ENCODE measurements around the gene EPB41L4B. TPM values are rescaled to one million over a fixed set of nuclear protein-coding genes. Genes with fewer than 3 reads are reported as not detected.

The EPB41L4B gene
- polyA plus RNA-seq, 1 donor from 2014 or later, result 4.1 TPM

GRCh38 chr9:109232449-109233237 lies 88.2 kb downstream of the EPB41L4B start:
- no peaks in the 10 kb centered on the region for H3K27me3 ChIP-seq (ENCODE audit: insufficient read depth, low read depth, low read length)
- no peak overlapping the region for H3K4me2 ChIP-seq (ENCODE audit: low read length)
- no peak for TF ChIP-seq RAD21 (conservative IDR thresholded peaks at IDR 0.05)
- TF ChIP-seq EP300 (conservative IDR thresholded peaks at IDR 0.05; ENCODE audit: poor library complexity, severe bottlenecking), result no peak
- TF ChIP-seq MXI1 (conservative IDR thresholded peaks at IDR 0.05; ENCODE audit: poor library complexity, severe bottlenecking), result no peak
- no peak for TF ChIP-seq REST (IDR thresholded peaks at IDR 0.05; ENCODE audit: borderline replicate concordance)
- no peak for TF ChIP-seq POLR2AphosphoS5 (IDR thresholded peaks at IDR 0.05)
- no peak for TF ChIP-seq TAF1 (IDR thresholded peaks at IDR 0.05; ENCODE audit: low read depth)
- TF ChIP-seq EZH2 (IDR thresholded peaks at IDR 0.05; ENCODE audit: borderline replicate concordance, insufficient read depth, low read length, poor library complexity, severe bottlenecking), result no peak
- no peak for TF ChIP-seq CTCF (IDR thresholded peaks at IDR 0.05; ENCODE audit: poor library complexity, severe bottlenecking)
- H3K79me2 ChIP-seq (replicated peaks; ENCODE audit: insufficient read depth, low read length), result no peaks in the 10 kb centered on the region
- no peak overlapping the region for H2AFZ ChIP-seq (ENCODE audit: low read depth, low read length)
- no peaks in the 10 kb centered on the region for H3K36me3 ChIP-seq (ENCODE audit: insufficient read depth, low read length)
- H3K4me3 ChIP-seq (ENCODE audit: low read length), result no peak overlapping the region
- no peaks in the 10 kb centered on the region for H3K9me2 ChIP-seq (ENCODE audit: insufficient read depth, low read length)
- H3F3A ChIP-seq (ENCODE audit: insufficient read depth, low read length, poor library complexity, severe bottlenecking), result no peaks in the 10 kb centered on the region
- H4K20me1 ChIP-seq (ENCODE audit: insufficient read depth), result no peaks in the 10 kb centered on the region
- no peak overlapping the region for H3K9ac ChIP-seq (ENCODE audit: low read length)
- H3K27ac ChIP-seq (ENCODE audit: low read length), result no peak overlapping the region
- H3K9me3 ChIP-seq (ENCODE audit: low read length), result no peaks in the 10 kb centered on the region

DNA sequence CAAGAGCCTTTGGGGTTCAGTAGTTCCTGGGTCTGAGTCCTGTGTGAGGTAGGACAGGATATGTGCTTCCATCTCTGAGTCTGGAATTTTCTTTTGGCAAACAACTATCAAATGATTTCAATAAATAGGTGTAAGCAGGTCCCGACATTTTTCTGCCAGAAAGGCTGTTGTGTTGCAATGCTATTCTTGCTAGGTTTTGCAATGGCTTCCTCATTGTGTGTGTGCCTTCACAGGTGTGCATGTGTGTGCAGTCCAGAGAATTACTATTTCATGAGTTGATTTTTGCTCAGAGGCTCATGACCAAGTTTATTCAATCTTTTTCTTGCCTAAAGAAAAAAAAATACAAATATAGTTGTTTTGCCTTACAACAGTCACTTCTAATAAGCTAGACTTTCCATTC lies 89.3 kb downstream of the EPB41L4B start:
- Histone ChIP-seq H3K79me2 (replicated peaks; ENCODE audit: insufficient read depth, low read length) (no peaks in the 10 kb centered on the region), H3K4me3 (ENCODE audit: low read length) (no peak overlapping the region), H3K9ac (ENCODE audit: low read length) (no peak overlapping the region), H3K9me3 (ENCODE audit: low read length) (no peaks in the 10 kb centered on the region), H2AFZ (ENCODE audit: low read depth, low read length) (no peak overlapping the region), H3K36me3 (ENCODE audit: insufficient read depth, low read length) (no peaks in the 10 kb centered on the region), H3K27ac (ENCODE audit: low read length) (no peak overlapping the region), H4K20me1 (ENCODE audit: insufficient read depth) (no peaks in the 10 kb centered on the region), H3F3A (ENCODE audit: insufficient read depth, low read length, poor library complexity, severe bottlenecking) (no peaks in the 10 kb centered on the region), H3K27me3 (ENCODE audit: insufficient read depth, low read depth, low read length) (no peaks in the 10 kb centered on the region), H3K4me2 (ENCODE audit: low read length) (no peak overlapping the region), H3K9me2 (ENCODE audit: insufficient read depth, low read length) (no peaks in the 10 kb centered on the region)
- TF ChIP-seq TAF1 (IDR thresholded peaks at IDR 0.05; ENCODE audit: low read depth), result no peak
- TF ChIP-seq SMC3 (conservative IDR thresholded peaks at IDR 0.05; ENCODE audit: poor library complexity), result no peak
- no peak for TF ChIP-seq REST (IDR thresholded peaks at IDR 0.05; ENCODE audit: borderline replicate concordance)

All from neural cell (in vitro differentiated cells).